ACHN (cell line): ENCODE measurements around the gene ADCY6.

Experiments used
- DNase-seq: peaks from one replicate; pipeline ENCODE4 v3.0.0-alpha.2; 2015
- in situ Hi-C: cut with HindIII; loops from 2 replicates; pipeline ENCODE4 v1.10.0; 2017; ENCODE audit warnings: low sequenced_read_pairs, low pct_ligation_motif_present, low pct_unique_long_range_greater_than_20kb

Gene ADCY6

DNA sequence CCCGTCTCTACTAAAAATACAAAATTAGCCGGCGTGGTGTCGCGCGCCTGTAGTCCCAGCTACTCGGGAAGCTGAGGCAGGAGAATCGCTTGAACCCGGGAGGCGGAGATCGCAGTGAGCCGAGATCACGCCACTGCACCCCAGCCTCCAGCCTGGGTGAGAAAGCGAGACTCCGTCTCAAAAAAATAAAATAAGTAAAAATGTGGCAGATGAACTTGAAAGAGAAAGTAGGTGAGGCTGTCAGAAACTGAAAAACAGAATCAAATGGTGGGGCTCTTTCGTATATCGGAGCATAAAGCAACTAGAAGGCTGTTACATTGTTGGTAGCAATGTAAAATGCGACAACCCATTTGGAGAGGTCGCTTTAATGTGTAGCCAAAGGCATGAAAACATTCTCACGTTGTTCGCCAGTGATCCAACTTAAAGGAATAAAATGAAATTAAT is 71.6 kb downstream of the ADCY6 start:
- in situ Hi-C loops = no loop called here
- peak; percentile 29 for DNase-seq

DNA sequence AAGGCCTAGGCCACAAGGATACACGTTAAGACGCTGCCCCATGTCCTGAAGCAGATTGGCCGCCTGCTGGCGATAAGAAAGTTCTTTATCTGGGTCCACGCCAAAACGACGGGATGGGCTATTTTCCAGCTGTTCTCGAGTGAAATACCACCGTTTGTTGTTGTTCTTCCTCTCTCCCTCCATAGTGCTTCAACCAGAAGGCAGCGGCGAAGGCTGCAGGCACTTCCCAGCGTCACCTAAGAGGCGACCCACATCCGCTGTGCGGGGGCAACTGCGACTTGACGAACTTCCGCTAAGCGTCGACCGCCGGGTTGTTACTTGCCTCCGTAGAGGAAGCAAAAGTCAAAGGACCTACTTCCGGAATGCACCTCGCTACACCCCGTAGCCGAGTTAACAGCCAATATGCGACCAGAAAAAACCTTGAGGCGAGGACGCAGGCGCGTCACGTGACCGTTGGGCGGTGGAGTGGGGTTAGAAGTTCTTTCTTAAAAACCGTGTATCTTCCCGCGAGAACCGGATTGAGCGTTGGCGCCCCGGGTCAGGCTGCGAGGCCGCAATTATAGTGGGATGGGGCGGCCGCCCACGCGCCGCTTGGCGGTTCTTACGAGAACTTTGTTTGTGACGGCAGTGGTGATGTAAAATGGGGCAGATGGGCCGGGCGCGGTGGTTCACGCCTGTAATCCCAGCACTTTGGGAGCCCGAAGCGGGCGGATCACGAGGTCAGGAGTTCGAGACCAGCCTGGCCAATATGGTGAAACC is 72.2 kb downstream of the ADCY6 start, which contains the start of gene CCNT1:
TSS of gene CCNT1 (minus strand) at position 215 of the 759 bp plus-strand sequence. CDS start at position 183, 32 bp downstream.
- DNase-seq = peak; percentile 100
- in situ Hi-C loops = no loop called here
